Neural progenitor cell (in vitro differentiated cells): ENCODE measurements around the gene IQCH. TPM values are rescaled to one million over a fixed set of nuclear protein-coding genes. Genes with fewer than 3 reads are reported as not detected.
A peak's percentile ranks its signal among the peaks of the same experiment; 100 is the strongest.
"Not testable (repeated sequence)": the region's sequence is repeated elsewhere in the genome, so short reads cannot be mapped to it uniquely, and the experiment has no call there.

Source experiments
- DNase-seq: peaks from one replicate; pipeline ENCODE4 v3.0.0-alpha.2; 2016; ENCODE audit warnings: low spot score
- H2AFZ ChIP-seq: fragments of 200-600 bp; sonication (generic); replicated peaks from 2 replicates; pipeline ENCODE4 v1.6.1; 2016; ENCODE audit warnings: antibody characterized with exemption
- H3F3A ChIP-seq: fragments of 200-600 bp; sonication (generic); 2 replicates; pipeline ENCODE4 v1.6.1; 2016; ENCODE audit warnings: antibody characterized with exemption, low read depth
- H3K27ac ChIP-seq: fragments of 200-600 bp; sonication (generic); 2 replicates; pipeline ENCODE4 v1.5.1; 2016; ENCODE audit warnings: mild to moderate bottlenecking
- H3K27me3 ChIP-seq: fragments of 200-600 bp; sonication (generic); 2 replicates; pipeline ENCODE4 v1.6.1; 2016; ENCODE audit warnings: mild to moderate bottlenecking, moderate library complexity
- H3K36me3 ChIP-seq: fragments of 200-600 bp; sonication (generic); 2 replicates; pipeline ENCODE4 v1.5.1; 2016
- H3K4me1 ChIP-seq: fragments of 200-600 bp; sonication (generic); 2 replicates; pipeline ENCODE4 v1.6.1; 2016; ENCODE audit warnings: mixed run types
- H3K4me2 ChIP-seq: fragments of 200-600 bp; sonication (generic); 2 replicates; pipeline ENCODE4 v1.6.1; 2016
- H3K4me3 ChIP-seq: fragments of 200-600 bp; sonication (generic); 2 replicates; pipeline ENCODE4 v1.5.1; 2016
- H3K79me2 ChIP-seq: fragments of 200-600 bp; sonication (generic); 2 replicates; pipeline ENCODE4 v1.6.1; 2016; ENCODE audit warnings: low read depth
- H3K9ac ChIP-seq: fragments of 200-600 bp; sonication (generic); 2 replicates; pipeline ENCODE4 v1.6.1; 2016
- H3K9me3 ChIP-seq: fragments of 200-600 bp; sonication (generic); 2 replicates; pipeline ENCODE4 v1.5.1; 2016; ENCODE audit warnings: low read depth
- H4K20me1 ChIP-seq: fragments of 200-600 bp; sonication (generic); 2 replicates; pipeline ENCODE4 v1.6.1; 2016; ENCODE audit warnings: low read depth
- H3K27ac Mint-ChIP-seq: 3 replicates; pipeline ENCODE4 v1.8.0; 2021; ENCODE audit warnings: mixed read lengths
- H3K27me3 Mint-ChIP-seq: 2 replicates; pipeline ENCODE4 v1.8.0; 2022; ENCODE audit warnings: low read depth, mild to moderate bottlenecking, inconsistent platforms, moderate library complexity, mixed read lengths; ENCODE audit not compliant: insufficient read depth
- H3K36me3 Mint-ChIP-seq: 3 replicates; pipeline ENCODE4 v1.8.0; 2021; ENCODE audit warnings: mixed read lengths
- H3K4me1 Mint-ChIP-seq: 3 replicates; pipeline ENCODE4 v1.8.0; 2021; ENCODE audit warnings: mixed read lengths
- H3K4me3 Mint-ChIP-seq: 3 replicates; pipeline ENCODE4 v1.8.0; 2021; ENCODE audit warnings: mild to moderate bottlenecking, moderate library complexity, mixed read lengths
- H3K9me3 Mint-ChIP-seq: 3 replicates; pipeline ENCODE4 v1.8.0; 2020; ENCODE audit warnings: mixed read lengths
- CTCF ChIP-seq: fragments of 200-600 bp; sonication (generic); IDR thresholded peaks from 2 replicates; pipeline ENCODE4 v1.5.1; 2017; ENCODE audit warnings: antibody characterized with exemption, mild to moderate bottlenecking
- EZH2 ChIP-seq: fragments of 200-600 bp; sonication (generic); IDR thresholded peaks from 2 replicates; pipeline ENCODE4 v1.6.1; 2017; ENCODE audit warnings: antibody characterized with exemption, mild to moderate bottlenecking, moderate library complexity
- EZH2phosphoT487 ChIP-seq: fragments of 200-600 bp; sonication (generic); IDR thresholded peaks from 2 replicates; pipeline ENCODE4 v1.6.1; 2017; ENCODE audit warnings: antibody characterized with exemption
- total RNA-seq: library from RNA; depleted of rRNA; stranded (reverse); fragments of >200 nt; gene quantifications from 2 replicates; pipeline ENCODE4 v1.2.3, GENCODE V29; 2015; ENCODE audit warnings: low replicate concordance

Gene IQCH
- total RNA-seq, 1 donor from 2014 or later: 21.0 TPM

DNA sequence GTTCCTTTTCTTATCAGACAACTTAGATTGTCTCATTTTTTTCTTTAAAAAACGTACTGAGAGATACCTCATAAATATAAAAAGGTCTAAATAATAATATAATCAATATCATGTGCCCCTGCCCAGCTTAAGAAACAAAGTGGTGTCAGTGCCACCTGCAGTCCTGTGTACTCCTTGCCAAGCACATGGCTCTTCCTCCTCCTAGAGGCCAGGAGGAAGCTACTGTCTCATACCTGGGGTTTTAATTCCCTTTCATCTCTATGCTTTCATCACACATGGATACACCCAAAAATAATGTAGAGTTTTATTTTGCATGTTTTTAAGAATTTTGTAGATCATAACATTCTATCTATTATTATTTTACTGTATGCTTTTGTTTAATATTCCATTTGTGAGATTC, 167.7 kb downstream of the IQCH start:
- Mint-ChIP-seq H3K4me3 (no peak overlapping the region), H3K9me3 (no peaks in the 10 kb centered on the region), H3K4me1 (no peaks in the 10 kb centered on the region), H3K27ac (no peak overlapping the region), H3K36me3 (peaks cover 2% of the 10 kb centered on the region), H3K27me3 (peaks cover 3% of the 10 kb centered on the region)
- Histone ChIP-seq H3K27ac (no peak overlapping the region), H3F3A (peaks cover 3% of the 10 kb centered on the region), H3K79me2 (no peaks in the 10 kb centered on the region), H3K4me1 (no peaks in the 10 kb centered on the region), H3K27me3 (no peaks in the 10 kb centered on the region), H3K9me3 (no peaks in the 10 kb centered on the region), H4K20me1 (no peaks in the 10 kb centered on the region), H3K4me2 (no peak overlapping the region), H3K9ac (no peak overlapping the region), H2AFZ (no peak overlapping the region), H3K4me3 (no peak overlapping the region), H3K36me3 (no peaks in the 10 kb centered on the region)
- no peak for DNase-seq
- TF ChIP-seq EZH2phosphoT487 (no peak), CTCF (no peak), EZH2 (no peak)

- Histone ChIP-seq H3K27ac (no peak overlapping the region), H2AFZ (no peak overlapping the region), H3K36me3 (no peaks in the 10 kb centered on the region), H4K20me1 (no peaks in the 10 kb centered on the region), H3K27me3 (no peaks in the 10 kb centered on the region), H3K79me2 (no peaks in the 10 kb centered on the region), H3F3A (peaks cover 5% of the 10 kb centered on the region), H3K4me3 (no peak overlapping the region), H3K9ac (no peak overlapping the region), H3K4me2 (no peak overlapping the region), H3K4me1 (peaks cover 14% of the 10 kb centered on the region), H3K9me3 (no peaks in the 10 kb centered on the region)
- peaks cover 13% of the 10 kb centered on the region for H3K4me1 Mint-ChIP-seq
- peaks cover 5% of the 10 kb centered on the region for H3K27me3 Mint-ChIP-seq
- H3K4me3 Mint-ChIP-seq: no peak overlapping the region
- peaks cover 3% of the 10 kb centered on the region for H3K9me3 Mint-ChIP-seq
- H3K27ac Mint-ChIP-seq: no peak overlapping the region
- TF ChIP-seq EZH2phosphoT487 (no peak), CTCF (peak; percentile 76), EZH2 (no peak)
- peak; percentile 65 for DNase-seq
- H3K36me3 Mint-ChIP-seq: no peaks in the 10 kb centered on the region
These were observed 179.0 kb downstream of the IQCH start for GRCh38 chr15:67433495-67434099.

DNA sequence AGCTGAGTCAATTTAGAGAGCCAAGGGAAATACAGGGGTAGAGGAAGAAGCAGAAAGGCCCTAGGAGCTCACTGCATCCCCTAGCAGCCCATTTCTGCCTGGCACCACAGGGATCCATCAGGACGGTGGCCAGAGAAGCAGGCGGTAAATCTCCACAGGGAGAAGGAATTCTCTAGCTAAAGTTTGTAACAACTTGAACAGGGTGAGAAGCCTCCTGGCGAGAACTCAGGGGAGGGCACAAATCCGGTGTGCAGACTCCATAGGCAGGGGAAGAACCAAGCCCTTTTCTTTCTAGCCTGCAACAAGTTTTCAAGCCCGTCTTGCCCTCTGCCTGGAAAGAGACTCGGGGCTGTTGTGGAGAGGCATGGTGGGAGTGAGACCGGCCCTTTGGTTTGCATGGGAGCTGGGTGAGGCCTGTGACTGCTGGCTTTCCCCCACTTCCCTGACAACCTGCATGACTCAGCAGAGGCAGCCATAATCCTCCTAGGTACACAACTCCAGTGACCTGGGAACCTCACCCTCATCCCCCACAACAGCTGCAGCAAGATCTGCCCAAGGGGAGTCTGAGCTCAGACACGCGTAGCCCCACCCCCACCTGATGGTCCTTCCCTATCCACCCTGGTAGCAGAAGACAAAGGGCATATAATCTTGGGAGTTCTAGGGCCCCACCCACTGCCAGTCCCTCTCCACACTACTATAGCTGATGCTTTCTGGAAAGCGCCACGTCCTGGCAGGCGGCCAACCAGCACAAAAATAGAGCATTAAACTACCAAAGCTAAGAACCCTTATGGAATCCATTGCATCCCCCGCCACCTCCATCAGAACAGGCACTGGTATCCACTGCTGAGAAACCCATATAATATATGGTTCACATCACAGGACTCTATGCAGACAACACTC, 182.0 kb downstream of the IQCH start:
- Histone ChIP-seq H3K27ac (peak overlapping the region; percentile 64), H3K4me1 (peaks cover 14% of the 10 kb centered on the region), H2AFZ (peak overlapping the region; percentile 85)
- H4K20me1 ChIP-seq, H3K9me3 ChIP-seq, H3K4me3 Mint-ChIP-seq, H3K4me2 ChIP-seq, H3K79me2 ChIP-seq, H3K27ac Mint-ChIP-seq, H3K27me3 ChIP-seq, DNase-seq, H3K4me3 ChIP-seq, H3K9ac ChIP-seq, H3K27me3 Mint-ChIP-seq, H3K36me3 ChIP-seq, H3K36me3 Mint-ChIP-seq, H3F3A ChIP-seq: not testable (repeated sequence)
- peaks cover 13% of the 10 kb centered on the region for H3K4me1 Mint-ChIP-seq
- H3K9me3 Mint-ChIP-seq: peaks cover 14% of the 10 kb centered on the region

DNA sequence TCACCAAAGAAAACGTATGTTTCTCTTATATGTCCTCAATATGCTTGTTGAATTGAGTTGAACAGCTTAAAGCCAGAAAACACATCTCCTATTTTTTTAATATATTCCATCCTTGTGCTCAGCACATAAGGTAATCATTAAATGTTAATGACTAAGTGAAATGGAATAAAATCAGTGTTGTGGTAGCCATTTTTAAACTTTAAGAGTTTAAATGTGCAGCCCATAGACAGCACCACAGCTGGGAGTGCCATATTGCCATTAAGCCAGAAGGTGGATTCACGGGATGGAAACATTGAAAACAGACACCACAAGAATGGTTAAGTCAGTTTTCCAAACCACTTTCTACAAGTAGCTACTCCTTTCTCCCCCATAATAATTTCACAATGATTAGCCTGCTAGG, 189.5 kb downstream of the IQCH start:
- H3K9me3 Mint-ChIP-seq: peaks cover 11% of the 10 kb centered on the region
- no peaks in the 10 kb centered on the region for H3K27me3 Mint-ChIP-seq
- H3K27ac ChIP-seq: no peak overlapping the region
- no peak overlapping the region for H3K4me2 ChIP-seq
- no peaks in the 10 kb centered on the region for H4K20me1 ChIP-seq
- no peaks in the 10 kb centered on the region for H3K9me3 ChIP-seq
- TF ChIP-seq EZH2: no peak
- no peak for TF ChIP-seq EZH2phosphoT487
- no peak for TF ChIP-seq CTCF
- no peak overlapping the region for H3K4me3 ChIP-seq
- H3K27ac Mint-ChIP-seq: no peak overlapping the region
- H3K27me3 ChIP-seq: no peaks in the 10 kb centered on the region
- H3K9ac ChIP-seq: no peak overlapping the region
- H3F3A ChIP-seq: no peaks in the 10 kb centered on the region
- no peaks in the 10 kb centered on the region for H3K4me1 Mint-ChIP-seq
- no peaks in the 10 kb centered on the region for H3K4me1 ChIP-seq
- H3K4me3 Mint-ChIP-seq: no peak overlapping the region
- no peaks in the 10 kb centered on the region for H3K36me3 ChIP-seq
- no peaks in the 10 kb centered on the region for H3K36me3 Mint-ChIP-seq
- DNase-seq: no peak
- no peaks in the 10 kb centered on the region for H3K79me2 ChIP-seq
- no peak overlapping the region for H2AFZ ChIP-seq
